GM18520 (cell line): Measurements from ENCODE around the gene ANO4.

Experiments used
- ATAC-seq: cut with Tn5 transposase; IDR thresholded peaks from one replicate; pipeline ENCODE4 v1.9.1; 2021; ENCODE audit not compliant: unreplicated experiment

ANO4 gene

DNA sequence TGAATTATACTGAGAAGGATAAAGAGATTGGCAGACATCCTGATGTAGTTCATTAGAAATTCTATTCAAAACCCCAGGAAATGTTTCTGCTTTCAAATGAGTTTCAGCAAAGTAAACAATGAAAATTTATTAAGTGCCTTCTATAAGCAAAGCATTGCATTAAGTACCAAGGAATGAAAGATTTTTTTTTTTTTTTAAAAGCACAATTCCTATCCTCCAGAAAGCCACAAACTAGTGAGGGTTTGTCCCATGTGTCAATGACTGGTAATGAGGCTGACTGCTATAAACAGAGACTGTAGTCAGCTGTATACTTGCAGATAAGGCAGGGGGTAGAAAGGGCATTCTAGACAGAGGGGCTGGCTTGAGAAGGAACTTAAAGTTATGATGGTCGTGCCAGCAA, 6.7 kb downstream of the ANO4 start:
- ATAC-seq: no peak

DNA sequence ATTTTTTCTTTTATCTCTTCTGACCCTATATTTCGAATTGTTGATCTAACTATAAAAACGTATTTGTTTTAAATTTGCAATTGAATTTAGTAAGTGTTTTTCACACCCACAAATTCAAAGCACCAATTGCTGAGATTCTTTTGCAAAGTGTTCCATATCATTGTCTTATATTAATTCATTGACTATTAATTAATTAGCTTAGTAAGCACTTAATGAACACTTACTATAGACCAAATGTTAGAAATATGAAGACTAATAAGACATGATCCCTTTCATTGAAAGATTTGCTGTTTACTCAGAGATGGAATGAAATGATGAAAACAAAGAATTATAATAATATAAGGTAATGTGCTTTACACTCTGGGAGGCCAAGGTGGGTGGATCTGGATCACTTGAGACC, 14.2 kb downstream of the ANO4 start:
- no peak for ATAC-seq

DNA sequence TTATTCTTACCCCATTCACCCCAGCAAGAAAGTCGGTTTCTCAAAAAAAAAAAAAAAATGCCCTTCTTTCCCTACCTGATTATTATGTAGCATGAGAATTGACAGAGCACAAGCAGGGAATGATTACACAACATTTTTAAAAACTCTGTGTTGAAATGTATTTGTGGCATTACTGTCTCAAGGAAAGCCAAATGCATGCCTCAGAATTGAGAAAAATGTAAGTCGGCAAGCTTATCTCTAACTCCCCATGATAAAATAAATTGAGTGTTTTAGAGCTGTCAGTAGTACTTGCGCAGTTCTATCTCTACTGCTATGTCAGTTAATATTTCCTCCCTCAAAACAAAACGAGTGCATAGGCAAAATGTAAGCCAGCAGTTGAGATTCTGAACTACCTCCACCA, 25.7 kb downstream of the ANO4 start:
- no peak for ATAC-seq

DNA sequence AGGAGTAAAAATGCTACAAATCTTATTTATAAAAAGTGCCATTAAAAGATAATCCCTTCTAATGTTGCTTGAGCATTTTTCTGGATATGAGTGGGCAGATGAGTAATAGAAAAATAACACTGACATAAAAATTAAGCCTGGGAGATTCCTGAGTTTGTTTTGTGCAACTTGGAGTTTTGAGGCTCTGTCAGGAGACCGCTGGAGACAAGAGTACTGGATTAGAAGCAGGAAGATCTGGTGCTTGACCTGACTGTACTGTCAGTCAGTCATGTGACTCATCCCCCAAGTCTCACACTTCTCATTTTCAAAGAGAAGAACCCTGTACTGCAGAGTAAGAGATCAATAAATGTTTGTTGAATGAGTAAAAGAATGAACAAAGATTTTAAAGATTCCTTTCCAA, 29.4 kb downstream of the ANO4 start:
- ATAC-seq: no peak

DNA sequence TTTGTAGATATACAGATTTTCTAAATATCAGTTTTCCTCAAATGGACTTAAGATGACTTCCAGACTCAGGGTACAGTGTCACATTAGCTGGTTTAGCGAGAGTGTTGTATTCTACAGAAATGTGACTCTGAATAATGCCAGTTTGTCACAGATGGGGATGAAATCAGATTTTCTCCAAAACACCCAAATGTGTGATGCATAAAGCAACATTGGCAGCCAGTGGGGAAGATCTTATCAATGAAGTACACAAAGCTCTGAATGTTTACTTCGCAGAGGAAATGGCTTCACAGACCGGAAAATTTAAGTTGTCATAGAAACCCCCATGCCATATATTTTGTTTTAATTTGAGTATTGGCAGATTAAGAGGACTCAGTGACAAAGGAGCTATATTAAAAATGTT, 29.9 kb downstream of the ANO4 start:
- no peak for ATAC-seq

DNA sequence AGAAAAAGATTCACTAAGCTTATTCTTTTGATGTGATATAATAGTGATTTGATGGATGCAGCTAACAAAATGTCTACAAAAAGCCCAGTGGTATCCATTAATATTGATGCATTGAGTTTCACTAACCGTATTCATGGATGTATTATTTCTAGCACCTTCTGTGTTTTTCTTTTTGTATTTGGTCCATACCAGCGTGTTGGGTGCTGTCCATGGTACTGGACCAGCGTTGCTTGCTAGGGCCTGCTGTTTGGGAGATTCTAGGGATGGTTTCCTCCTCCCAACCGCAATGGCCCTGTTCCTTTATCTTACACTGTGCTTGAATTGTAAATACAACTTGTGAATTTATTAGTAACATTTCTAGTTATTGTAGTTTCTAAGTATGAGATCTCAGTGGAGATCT, 31.7 kb downstream of the ANO4 start:
- ATAC-seq: no peak

DNA sequence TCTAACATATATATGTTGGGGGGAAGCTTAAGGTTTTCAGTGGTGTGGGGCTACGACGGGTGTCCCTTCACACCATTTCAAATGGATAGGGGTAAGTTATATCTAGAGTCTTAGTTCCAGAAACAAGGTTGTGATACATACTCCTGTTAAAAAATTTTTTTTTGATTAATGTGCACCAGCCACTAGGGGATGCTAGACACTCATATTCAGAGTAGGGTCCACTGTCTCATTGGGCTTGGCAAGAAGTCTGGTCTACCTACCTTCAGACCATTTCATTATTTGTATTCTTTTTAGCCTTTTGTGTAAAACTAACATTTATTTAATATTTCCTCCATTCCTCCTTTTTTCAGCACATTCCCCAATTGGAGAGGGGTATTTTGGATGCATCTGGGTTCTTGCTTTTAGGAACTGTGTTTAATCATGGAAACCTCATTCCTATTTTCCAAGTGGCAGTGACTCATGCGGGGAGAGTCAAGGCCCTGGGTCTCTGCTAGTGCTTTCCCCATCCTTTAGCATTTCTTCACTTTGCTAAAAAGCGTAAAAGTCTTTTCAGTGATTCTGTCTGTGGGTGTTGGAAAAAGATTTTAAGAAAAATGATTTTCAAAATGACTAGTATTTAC, 33.4 kb downstream of the ANO4 start:
- peak; percentile 37 for ATAC-seq

DNA sequence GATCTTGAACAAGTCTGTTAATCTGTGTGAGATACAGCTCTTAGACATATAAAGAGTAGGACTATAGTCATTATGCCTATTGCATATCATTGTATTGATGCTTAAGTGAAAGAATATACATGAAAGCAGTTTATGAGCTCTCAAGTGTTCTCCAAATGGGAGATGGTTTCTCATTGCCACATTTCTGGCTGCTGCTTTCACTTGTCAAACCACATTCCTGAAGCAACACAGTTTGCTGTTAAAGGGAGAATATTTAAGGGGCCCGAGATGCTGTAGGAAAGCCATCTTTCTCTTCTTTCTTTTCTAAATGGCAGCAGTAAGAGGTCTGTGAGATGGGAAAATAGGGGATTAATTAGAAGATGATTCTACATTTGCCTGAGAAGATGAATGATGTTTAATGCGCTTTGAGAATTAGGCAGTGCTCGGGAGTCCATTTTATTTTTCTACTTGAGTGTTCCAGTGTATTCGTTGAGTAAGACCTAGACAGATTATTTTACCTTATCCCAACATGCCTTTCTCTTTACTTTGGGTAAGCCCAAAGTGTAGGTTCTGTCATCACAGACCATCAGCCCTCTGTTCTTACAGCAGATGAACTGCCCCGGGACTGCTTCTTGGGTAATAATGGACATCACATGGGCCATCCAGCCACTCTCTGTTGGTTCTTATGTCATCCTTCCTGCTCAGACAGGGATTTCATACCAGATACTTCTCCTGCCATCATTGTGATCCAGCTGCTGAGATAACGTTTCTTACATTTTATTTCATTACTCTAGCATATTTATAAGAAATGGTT, 35.6 kb downstream of the ANO4 start:
- ATAC-seq: no peak

DNA sequence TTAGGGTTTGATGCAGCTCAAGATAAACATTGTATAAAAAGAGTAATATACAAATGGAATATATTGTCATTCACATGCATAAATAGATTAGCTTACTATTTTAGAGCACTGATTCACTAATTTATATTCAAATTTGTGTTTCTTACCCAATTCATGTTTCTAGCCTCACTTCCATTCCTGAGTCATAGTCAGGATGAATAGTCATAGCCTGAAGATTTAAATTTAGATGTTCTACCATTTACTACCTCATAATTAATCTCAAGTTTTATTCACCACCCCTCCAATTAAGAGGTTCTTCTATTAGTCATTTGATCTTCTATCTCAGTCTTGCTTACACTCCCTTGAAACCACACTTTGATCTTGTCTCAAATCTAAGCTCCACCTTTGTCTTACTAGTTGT, 38.7 kb downstream of the ANO4 start:
- ATAC-seq: no peak

DNA sequence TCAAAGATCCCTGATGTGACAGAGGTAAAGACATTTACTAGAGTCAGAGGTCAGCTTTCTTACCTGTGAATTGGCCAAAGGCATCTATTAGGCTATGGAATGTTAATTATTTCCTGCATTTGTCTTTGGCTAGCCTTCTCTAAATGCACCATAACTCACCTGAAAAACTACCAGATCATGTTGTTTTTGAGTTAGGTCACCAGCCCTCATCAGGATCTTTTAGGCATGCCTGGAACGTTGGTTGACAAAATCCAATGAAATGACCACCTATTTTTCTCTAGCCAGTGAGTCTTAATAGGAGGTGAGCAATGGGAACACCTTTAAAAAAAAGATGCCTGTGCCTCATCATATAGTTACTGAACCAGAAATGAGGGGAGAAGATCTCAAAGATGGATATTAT, 46.2 kb downstream of the ANO4 start:
- no peak for ATAC-seq

DNA sequence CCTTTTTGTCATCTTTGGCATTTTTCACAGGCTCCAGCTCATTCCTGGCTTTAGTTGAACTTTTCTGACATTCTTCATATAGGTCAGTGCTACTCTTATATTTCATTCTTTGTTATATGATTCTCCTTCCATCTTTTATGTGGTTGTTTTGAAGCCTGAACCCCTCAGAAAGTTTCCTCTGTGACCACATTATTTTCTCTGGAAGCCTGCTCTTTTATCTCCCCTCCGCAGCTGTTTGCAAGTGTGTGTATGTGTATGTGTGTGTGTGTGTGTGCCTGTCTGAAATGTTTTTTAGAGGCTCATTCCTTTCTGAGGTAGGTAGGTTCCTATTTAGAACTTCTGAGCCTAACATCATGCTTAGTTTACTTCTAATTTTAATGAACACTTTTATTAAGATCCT, 47.6 kb downstream of the ANO4 start:
- ATAC-seq: no peak

DNA sequence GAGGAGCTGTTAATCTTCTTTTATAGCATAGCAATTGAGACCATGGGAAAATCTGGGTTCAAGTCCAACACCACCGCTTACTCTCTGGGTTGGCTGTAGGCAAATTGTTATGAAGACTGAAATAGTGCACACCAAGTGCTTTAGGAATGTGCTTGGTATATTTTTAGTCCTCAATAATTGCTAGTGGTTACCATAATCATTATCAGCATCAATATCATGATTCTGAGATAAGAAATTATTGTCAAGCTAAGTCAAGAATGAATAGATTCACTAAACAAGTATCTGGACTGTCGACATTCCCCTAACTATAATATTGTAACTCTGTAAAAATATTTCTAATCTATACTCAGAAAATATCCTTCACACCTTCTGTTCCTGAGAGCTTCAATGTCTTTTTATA, 48.5 kb downstream of the ANO4 start:
- ATAC-seq: no peak

DNA sequence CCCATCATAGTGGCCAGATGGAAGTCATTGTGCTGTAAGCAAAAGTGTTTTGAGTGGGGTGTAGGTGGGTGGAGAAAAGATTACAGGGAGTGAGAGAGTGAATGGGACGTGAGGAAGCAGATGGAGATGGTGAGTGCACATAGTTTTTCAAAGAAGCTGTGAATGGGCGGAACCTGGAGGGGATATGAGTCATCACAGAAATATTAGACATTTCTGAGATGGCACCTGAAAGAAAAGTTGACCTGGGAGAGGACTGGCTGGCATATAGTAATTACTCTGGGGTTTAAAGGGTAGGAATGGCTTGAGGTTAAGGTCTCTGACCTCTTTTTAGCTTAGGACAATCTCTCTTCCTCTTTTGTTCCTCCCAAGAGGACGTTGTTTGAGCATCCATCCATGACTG, 50.5 kb downstream of the ANO4 start:
- no peak for ATAC-seq

DNA sequence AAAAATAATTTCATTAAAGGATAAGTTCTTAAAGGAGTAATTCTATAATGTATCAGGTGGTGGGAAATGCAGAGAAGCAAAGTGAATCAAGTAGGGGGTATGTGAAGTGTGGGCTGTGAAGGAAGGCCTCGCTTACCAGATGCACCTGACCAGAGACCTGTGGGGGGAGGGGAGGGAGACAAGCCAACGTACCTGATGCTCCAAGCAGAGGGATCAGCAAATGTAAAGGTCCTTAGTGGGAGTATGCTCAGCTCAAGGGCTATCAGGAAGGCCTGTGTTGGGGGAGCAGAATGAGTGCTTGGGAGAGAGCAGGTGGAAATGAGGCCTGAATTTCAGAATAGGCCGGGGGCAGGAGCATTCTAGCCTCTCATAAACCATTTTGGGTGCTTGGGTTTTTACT, 57.1 kb downstream of the ANO4 start:
- no peak for ATAC-seq

DNA sequence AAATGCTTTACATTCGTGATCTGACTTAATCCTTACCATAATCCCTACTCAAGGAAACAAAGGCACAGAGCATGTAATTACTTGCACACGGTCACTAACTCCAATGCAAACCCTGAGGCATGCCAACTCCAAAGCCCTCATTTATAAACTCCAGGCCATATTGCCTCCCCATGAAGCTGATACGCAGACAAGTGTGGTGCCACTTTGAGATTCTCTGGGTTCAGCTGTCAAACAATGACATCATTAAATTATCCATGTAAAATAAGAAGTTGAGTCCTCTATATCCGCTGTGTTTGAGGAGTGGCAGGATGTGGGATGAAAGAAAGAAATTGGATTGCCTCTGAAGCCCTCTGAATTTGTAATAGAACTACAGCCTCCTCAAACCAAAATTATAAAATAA, 62.8 kb downstream of the ANO4 start:
- no peak for ATAC-seq

DNA sequence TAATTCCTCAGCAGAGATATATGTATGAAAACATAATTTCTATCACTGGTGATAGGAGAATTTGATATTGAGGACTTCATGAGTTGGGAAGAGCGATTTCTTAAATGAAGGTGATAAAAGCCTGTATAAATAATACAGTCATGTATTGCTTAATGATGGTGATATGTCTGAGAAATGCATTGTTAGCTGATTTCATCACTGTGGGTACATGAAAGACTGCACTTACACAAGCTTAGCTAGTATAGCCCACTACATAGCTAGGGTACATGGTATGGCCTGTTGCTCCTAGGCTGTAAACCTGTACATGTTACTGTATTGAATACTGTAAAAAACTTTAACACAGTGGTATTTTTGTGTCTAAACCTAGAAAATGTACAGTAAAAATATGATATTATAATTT, 63.4 kb downstream of the ANO4 start:
- ATAC-seq: no peak

DNA sequence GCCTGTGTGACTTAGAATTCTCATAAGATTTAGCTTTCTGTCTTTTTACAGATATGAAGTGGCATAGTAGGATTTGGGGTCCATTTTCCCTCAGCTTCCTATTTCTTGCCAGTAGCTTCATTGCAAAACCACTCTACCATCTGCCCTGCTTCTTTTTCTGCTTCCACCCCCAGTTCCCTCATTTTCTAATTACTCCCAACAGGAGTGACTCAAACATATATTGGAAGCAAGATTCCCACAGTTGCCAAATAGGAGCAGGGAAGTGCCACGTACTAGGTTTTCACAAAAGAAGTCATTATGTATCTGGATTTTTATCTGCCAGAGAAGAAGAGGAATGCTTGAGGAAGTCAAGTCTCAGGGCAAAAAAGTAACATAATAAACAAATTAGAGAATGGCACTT, 64.1 kb downstream of the ANO4 start:
- ATAC-seq: no peak

DNA sequence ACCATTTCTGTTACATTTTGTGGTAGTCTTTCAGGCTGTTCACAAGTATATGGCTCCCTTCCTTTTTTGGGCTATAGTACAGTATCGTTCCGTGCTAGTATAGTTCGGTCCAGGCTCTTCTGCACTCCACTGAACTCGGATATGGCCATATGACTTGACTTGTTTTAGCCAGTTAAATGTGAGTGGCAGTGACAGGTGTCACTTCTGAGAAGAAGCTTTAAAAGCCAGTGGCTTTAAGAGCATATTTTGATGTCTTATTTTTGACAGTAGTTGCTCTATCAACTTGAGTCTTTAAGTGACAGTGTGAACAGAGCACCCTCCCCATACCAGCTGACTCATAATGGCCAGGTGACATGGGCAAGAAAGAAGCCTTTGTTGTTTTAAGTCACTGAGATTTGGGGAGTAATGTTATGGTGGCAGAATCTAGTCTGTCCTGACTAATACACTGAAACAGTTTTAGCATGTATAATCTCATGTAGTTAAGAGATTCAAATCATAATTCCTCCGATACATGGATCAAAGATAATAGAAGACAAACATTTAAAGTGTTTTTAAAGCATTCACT, 64.6 kb downstream of the ANO4 start:
- no peak for ATAC-seq

DNA sequence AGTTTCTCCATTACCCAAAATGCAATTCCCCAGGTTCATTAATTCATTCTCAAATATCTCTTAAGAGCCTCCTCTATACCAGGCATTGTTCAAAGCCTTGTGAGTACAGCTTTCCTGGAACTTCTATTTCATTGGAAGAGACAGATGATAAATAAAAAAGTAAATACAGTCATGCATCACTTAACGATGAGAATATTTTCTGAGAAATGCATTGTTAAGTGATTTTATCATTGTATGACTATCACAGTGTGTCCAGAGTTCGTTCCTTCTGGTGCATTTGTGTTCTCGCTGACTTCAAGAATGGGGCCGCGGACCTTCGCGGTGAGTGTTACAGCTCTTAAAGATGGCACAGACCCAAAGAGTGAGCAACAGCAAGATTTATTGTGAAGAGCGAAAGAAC, 66.0 kb downstream of the ANO4 start:
- no peak for ATAC-seq

DNA sequence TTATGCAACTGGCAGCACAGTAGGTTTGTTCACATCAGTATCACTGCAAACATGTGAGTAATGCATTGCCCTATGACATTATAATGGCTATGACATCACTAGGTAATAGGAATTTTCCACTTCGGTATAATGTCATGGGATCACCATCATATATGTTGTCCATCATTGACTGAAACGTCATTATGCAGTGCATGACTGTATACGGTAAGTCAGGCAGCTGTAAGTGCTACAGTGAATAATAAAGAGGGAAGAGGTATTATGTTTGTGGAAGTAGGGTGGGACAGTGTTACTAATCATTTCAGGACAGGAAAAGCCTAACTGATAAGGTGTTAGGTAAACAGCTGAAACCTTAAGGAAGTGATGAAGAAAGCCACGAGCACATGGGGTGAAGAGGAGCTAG, 68.1 kb downstream of the ANO4 start:
- ATAC-seq: no peak

DNA sequence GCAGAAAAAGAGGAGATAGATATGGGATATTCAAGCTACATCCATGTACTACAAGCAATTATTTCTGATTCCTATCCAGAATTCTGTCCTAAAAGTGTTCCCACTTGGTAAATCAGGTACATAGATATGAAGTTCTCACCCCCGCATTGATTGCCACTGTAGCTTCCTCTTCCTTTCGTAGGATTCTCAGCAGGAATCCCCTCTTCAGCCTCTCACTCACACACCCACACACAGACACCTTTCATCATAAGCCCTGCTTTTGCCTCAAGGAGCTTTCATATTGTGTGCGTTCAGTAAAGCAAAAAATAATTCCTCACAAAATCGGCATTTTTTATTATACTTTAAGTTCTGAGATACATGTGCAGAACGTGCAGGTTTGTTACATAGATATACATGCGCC, 69.8 kb downstream of the ANO4 start:
- no peak for ATAC-seq

DNA sequence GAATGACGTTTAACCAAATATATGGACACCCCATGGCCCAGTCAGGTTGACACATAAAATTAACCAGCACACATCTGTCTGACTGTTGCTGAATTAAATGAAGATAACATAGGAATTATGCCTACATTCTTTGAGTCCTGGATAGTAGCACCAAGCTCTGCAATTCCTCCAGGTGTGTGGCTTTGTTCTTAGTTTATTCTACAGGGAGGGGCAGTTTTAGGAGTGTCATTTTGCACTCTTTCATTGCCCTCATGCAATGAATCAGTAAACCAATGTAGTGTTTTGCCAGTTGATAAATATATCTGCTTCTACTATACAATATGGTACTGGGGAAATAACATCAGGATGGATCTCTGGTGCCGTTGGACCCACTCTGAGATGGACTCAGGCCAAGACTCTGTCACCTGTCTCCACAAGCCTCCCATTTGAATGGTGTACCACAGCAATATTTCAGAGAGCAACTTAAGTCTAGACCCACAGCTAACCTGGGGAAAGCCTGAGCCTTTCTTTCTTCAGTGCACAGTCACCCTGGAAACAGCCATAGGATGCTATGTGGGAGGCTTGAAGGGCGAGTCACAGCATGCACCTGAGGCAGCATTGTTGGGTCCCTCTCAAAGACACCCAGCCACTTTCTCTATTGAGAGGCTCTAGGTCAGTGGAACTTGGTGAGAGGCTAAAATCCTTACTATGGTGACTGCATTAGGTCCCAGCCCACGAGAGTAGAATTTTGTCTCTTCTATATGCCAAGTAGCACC, 73.2 kb downstream of the ANO4 start:
- no peak for ATAC-seq
